Neural crest cell (in vitro differentiated cells): ENCODE measurements around the gene C5orf15. TPM values are rescaled to one million over a fixed set of nuclear protein-coding genes. Genes with fewer than 3 reads are reported as not detected.

Experiments
- DNase-seq: peaks from one replicate; pipeline ENCODE4 v3.0.0; 2021; ENCODE audit warnings: low read depth, mixed read lengths, low spot score
- H3K27ac Mint-ChIP-seq: one replicate; pipeline ENCODE4 v1.8.0; 2021; ENCODE audit warnings: mild to moderate bottlenecking, mixed read lengths; ENCODE audit not compliant: unreplicated experiment
- H3K27me3 Mint-ChIP-seq: 2 replicates; pipeline ENCODE4 v1.8.0; 2021; ENCODE audit warnings: low read depth, mild to moderate bottlenecking, mixed read lengths
- H3K36me3 Mint-ChIP-seq: 2 replicates; pipeline ENCODE4 v1.8.0; 2021; ENCODE audit warnings: low read depth, mild to moderate bottlenecking, mixed read lengths
- H3K4me1 Mint-ChIP-seq: 2 replicates; pipeline ENCODE4 v1.8.0; 2021; ENCODE audit warnings: mixed read lengths
- H3K4me3 Mint-ChIP-seq: one replicate; pipeline ENCODE4 v1.8.0; 2021; ENCODE audit warnings: mild to moderate bottlenecking, mixed read lengths
- H3K9me3 Mint-ChIP-seq: 2 replicates; pipeline ENCODE4 v1.8.0; 2021; ENCODE audit warnings: mixed read lengths
- total RNA-seq: library from RNA; stranded (reverse); gene quantifications from 2 replicates; pipeline ENCODE4 v1.2.1, GENCODE V29; 2021
- TF ChIP-seq, protein P1 (sequence below): fragments of 200-600 bp; sonication (generic); conservative IDR thresholded peaks from 2 replicates; pipeline ENCODE4 v1.5.0; 2021; ENCODE audit warnings: antibody characterized with exemption, mild to moderate bottlenecking

The C5orf15 gene
- total RNA-seq, 1 donor from 2014 or later = 38.4 TPM

DNA sequence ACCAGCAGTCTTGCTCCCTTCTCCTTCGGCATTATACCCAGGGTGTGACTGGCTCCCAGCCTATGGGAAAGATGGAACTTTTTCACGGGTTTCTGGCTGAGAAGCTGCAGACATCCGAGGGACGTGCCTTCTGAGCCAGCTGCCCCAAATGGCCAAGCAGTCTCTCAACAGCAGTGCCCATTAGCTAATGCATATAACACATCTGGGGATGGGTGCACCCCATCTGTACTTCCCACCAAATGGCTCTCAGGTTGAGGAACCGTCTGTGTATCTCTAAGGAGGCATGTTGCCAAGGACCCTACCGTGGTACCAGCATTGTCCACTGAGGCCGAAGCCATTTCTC is 25.0 kb downstream of the C5orf15 start:
- DNase-seq = no peak
- no peaks in the 10 kb centered on the region for H3K9me3 Mint-ChIP-seq
- TF ChIP-seq, protein P1, sequence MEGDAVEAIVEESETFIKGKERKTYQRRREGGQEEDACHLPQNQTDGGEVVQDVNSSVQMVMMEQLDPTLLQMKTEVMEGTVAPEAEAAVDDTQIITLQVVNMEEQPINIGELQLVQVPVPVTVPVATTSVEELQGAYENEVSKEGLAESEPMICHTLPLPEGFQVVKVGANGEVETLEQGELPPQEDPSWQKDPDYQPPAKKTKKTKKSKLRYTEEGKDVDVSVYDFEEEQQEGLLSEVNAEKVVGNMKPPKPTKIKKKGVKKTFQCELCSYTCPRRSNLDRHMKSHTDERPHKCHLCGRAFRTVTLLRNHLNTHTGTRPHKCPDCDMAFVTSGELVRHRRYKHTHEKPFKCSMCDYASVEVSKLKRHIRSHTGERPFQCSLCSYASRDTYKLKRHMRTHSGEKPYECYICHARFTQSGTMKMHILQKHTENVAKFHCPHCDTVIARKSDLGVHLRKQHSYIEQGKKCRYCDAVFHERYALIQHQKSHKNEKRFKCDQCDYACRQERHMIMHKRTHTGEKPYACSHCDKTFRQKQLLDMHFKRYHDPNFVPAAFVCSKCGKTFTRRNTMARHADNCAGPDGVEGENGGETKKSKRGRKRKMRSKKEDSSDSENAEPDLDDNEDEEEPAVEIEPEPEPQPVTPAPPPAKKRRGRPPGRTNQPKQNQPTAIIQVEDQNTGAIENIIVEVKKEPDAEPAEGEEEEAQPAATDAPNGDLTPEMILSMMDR = no peak

GRCh38 chr5:133942614-133943474 is 25.6 kb downstream of the C5orf15 start:
- no peaks in the 10 kb centered on the region for H3K36me3 Mint-ChIP-seq
- DNase-seq = no peak
- no peaks in the 10 kb centered on the region for H3K4me1 Mint-ChIP-seq
- no peaks in the 10 kb centered on the region for H3K27me3 Mint-ChIP-seq
- TF ChIP-seq, protein P1 = no peak
- no peak overlapping the region for H3K27ac Mint-ChIP-seq
- no peaks in the 10 kb centered on the region for H3K9me3 Mint-ChIP-seq
- no peak overlapping the region for H3K4me3 Mint-ChIP-seq

More for the DNA sequence above, 25.0 kb downstream of the C5orf15 start:
- Mint-ChIP-seq H3K27ac (no peak overlapping the region), H3K36me3 (no peaks in the 10 kb centered on the region), H3K4me3 (no peak overlapping the region), H3K27me3 (no peaks in the 10 kb centered on the region), H3K4me1 (no peaks in the 10 kb centered on the region)

DNA sequence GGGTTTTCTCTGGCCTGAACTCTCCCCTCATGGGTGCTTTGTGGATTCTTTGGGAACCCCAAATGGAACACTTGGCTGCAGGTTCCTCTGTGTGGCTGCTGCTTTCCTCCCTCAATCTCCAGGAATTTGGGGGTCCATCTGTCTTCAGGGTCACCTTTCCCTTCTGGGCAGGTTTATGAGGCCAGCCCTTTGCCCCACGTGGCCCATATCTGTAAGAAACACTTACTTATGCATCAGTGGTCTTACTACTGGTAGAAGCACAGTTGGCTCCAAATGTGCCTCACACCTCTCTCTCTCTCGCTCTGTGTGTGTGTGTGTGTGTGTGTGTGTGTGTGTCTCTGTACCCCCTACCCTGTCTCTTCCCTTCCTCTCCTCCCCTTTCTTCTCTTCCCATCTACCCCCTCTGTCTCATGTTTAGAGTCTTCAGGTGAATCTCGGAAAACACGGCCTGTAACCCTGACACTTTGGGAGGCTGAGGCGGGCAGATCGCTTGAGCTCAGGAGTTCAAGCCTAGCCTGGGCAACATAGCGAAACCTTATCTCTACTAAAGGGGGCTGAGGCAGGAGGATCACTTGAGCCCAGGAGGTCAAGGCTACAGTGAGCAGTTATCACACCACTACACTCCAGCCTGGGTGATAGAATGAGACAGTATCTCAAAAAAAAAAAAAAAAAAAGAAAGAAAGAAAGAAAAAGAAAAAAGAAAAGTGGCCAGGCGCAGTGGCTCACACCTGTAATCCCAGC is 26.8 kb downstream of the C5orf15 start:
- Mint-ChIP-seq H3K36me3 (no peaks in the 10 kb centered on the region), H3K27me3 (no peaks in the 10 kb centered on the region), H3K27ac (no peak overlapping the region), H3K4me3 (no peak overlapping the region), H3K4me1 (no peaks in the 10 kb centered on the region), H3K9me3 (no peaks in the 10 kb centered on the region)
- TF ChIP-seq, protein P1 = no peak
- DNase-seq = no peak

GRCh38 chr5:133939668-133940067 is 28.8 kb downstream of the C5orf15 start:
- Mint-ChIP-seq H3K4me3 (no peak overlapping the region), H3K36me3 (no peaks in the 10 kb centered on the region), H3K27me3 (no peaks in the 10 kb centered on the region), H3K9me3 (no peaks in the 10 kb centered on the region), H3K4me1 (no peaks in the 10 kb centered on the region), H3K27ac (no peak overlapping the region)
- DNase-seq = no peak
- TF ChIP-seq, protein P1 = no peak

GRCh38 chr5:133938929-133939328 is 29.5 kb downstream of the C5orf15 start:
- TF ChIP-seq, protein P1 = no peak
- Mint-ChIP-seq H3K9me3 (no peaks in the 10 kb centered on the region), H3K27ac (no peak overlapping the region)

More at GRCh38 chr5:133938929-133939328, 29.5 kb downstream of the C5orf15 start:
- no peak overlapping the region for H3K4me3 Mint-ChIP-seq
- H3K36me3 Mint-ChIP-seq = no peaks in the 10 kb centered on the region
- H3K4me1 Mint-ChIP-seq = no peaks in the 10 kb centered on the region
- no peaks in the 10 kb centered on the region for H3K27me3 Mint-ChIP-seq
- no peak for DNase-seq
